ENCODE data around the gene LDAF1. TPM values are rescaled to one million over a fixed set of nuclear protein-coding genes. Genes with fewer than 3 reads are reported as not detected.

LDAF1 gene
- total RNA-seq, 1 experiment from 2014 or later, result 5.9 TPM

- TF ChIP-seq EZH2 (IDR thresholded peaks at IDR 0.05; ENCODE audit: borderline replicate concordance, low read depth, low read length, poor library complexity, severe bottlenecking), result no peak
- no peak for TF ChIP-seq CTCF (conservative IDR thresholded peaks at IDR 0.05; ENCODE audit: low read depth, low read length)
- peaks cover 13% of the 10 kb centered on the region for H3K27me3 ChIP-seq (replicated peaks; ENCODE audit: insufficient read depth, low read depth, low read length, poor library complexity)
- no peaks in the 10 kb centered on the region for H3K36me3 ChIP-seq (ENCODE audit: insufficient read depth, low read length, poor library complexity, severe bottlenecking)
- no peak overlapping the region for H3K27ac ChIP-seq (ENCODE audit: low read depth, low read length, poor library complexity, severe bottlenecking)
- no peaks in the 10 kb centered on the region for H3K4me1 ChIP-seq (ENCODE audit: insufficient read depth, low read length, poor library complexity, severe bottlenecking)
- POLR2A ChIA-PET (ENCODE audit: low non-redundant PET), result no interaction called here
- H3K4me3 ChIP-seq (ENCODE audit: low read depth, low read length, poor library complexity, severe bottlenecking), result no peak overlapping the region
- intact Hi-C loops (cut with micrococcal nuclease; ENCODE audit: unreplicated experiment), result no loop called here
- H3K9me3 ChIP-seq (ENCODE audit: low read depth, low read length, poor library complexity, severe bottlenecking), result no peaks in the 10 kb centered on the region
- CTCF ChIA-PET, result no interaction called here
- no peak for DNase-seq (ENCODE audit: low spot score)
- no TSS peak for BruUV-seq (replicated peaks)
Measured at GRCh38 chr16:21206550-21206949, 48.1 kb downstream of the LDAF1 start.

- Histone ChIP-seq H3K9me3 (ENCODE audit: low read depth, low read length, poor library complexity, severe bottlenecking) (no peaks in the 10 kb centered on the region), H3K27ac (ENCODE audit: low read depth, low read length, poor library complexity, severe bottlenecking) (no peak overlapping the region), H3K4me1 (ENCODE audit: insufficient read depth, low read length, poor library complexity, severe bottlenecking) (no peaks in the 10 kb centered on the region), H3K27me3 (replicated peaks; ENCODE audit: insufficient read depth, low read depth, low read length, poor library complexity) (no peaks in the 10 kb centered on the region), H3K36me3 (ENCODE audit: insufficient read depth, low read length, poor library complexity, severe bottlenecking) (no peaks in the 10 kb centered on the region), H3K4me3 (ENCODE audit: low read depth, low read length, poor library complexity, severe bottlenecking) (no peak overlapping the region)
- DNase-seq (ENCODE audit: low spot score), result no peak
- CTCF ChIA-PET, result no interaction called here
- intact Hi-C loops (cut with micrococcal nuclease; ENCODE audit: unreplicated experiment), result no loop called here
- no TSS peak for BruUV-seq (replicated peaks)
- TF ChIP-seq CTCF (conservative IDR thresholded peaks at IDR 0.05; ENCODE audit: low read depth, low read length), result no peak
- no peak for TF ChIP-seq EZH2 (IDR thresholded peaks at IDR 0.05; ENCODE audit: borderline replicate concordance, low read depth, low read length, poor library complexity, severe bottlenecking)
- POLR2A ChIA-PET (ENCODE audit: low non-redundant PET), result no interaction called here
Measured at GRCh38 chr16:21208446-21209230, 50.2 kb downstream of the LDAF1 start.

- Histone ChIP-seq H3K27ac (ENCODE audit: low read depth, low read length, poor library complexity, severe bottlenecking) (no peak within 1 kb of the TSS), H3K4me3 (ENCODE audit: low read depth, low read length, poor library complexity, severe bottlenecking) (no peak within 1 kb of the TSS), H3K4me1 (ENCODE audit: insufficient read depth, low read length, poor library complexity, severe bottlenecking) (no peaks in the 10 kb centered on the region), H3K9me3 (ENCODE audit: low read depth, low read length, poor library complexity, severe bottlenecking) (no peaks in the 10 kb centered on the region), H3K36me3 (ENCODE audit: insufficient read depth, low read length, poor library complexity, severe bottlenecking) (no peaks in the 10 kb centered on the region), H3K27me3 (replicated peaks; ENCODE audit: insufficient read depth, low read depth, low read length, poor library complexity) (no peaks in the 10 kb centered on the region)
- ChIA-PET CTCF (no interaction called here), POLR2A (ENCODE audit: low non-redundant PET) (no interaction called here)
- BruUV-seq (replicated peaks), result no TSS peak
- TF ChIP-seq EZH2 (IDR thresholded peaks at IDR 0.05; ENCODE audit: borderline replicate concordance, low read depth, low read length, poor library complexity, severe bottlenecking) (no peak), CTCF (conservative IDR thresholded peaks at IDR 0.05; ENCODE audit: low read depth, low read length) (no peak)
- intact Hi-C loops (cut with micrococcal nuclease; ENCODE audit: unreplicated experiment), result no loop called here
- no peak for DNase-seq (ENCODE audit: low spot score)
Measured at GRCh38 chr16:21211486-21211885, 53.0 kb downstream of the LDAF1 start, which contains the start of gene ZP2. Gene ZP2 (minus strand): TSS chr16:21211574. CDS start chr16:21211547, 27 bp downstream.
